Measurements from ENCODE around the gene RNF220.
A peak's percentile ranks its signal among the peaks of the same experiment; 100 is the strongest.

RNF220 gene

DNA sequence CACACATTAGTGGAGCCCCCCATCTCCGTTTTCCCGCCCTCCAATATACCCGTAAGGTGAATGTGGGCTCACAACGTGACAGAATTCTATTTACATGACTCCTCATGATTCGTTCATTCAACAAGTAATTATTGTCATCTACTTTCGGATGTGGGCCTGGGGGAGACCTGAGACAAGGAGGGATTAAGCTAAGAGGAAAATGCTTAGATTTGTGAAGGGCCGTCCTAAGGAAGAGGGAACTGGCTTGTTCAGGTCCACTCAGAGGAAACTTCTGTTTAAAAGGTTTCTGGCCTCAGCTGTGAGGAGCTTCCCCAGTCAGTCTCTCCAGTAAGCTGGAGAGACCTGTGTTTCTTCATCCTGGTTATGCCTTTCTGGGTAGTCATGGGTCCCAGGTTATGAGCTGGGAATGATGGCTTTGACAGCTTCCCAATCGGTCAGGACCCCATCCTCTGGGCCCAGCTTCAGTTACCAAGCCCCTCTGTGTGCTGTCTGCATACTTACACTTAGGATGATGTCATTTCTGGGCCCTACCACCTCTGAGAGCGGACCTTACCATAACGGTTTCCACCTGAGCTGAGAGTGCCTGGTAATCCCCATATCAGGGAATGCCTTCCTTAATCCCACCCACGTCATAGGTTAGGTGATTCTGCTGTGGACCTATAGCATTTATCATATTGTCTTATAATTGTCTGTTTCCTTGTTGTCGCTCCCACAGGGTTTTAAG lies 49.3 kb upstream of the RNF220 start (continued):
- TF ChIP-seq PRDM10 (tag by site-specific recombination; IDR thresholded peaks at IDR 0.05) (peak; percentile 98), ZNF544 (tag by site-specific recombination; IDR thresholded peaks at IDR 0.05) (no peak), ZNF549 (tag by site-specific recombination; IDR thresholded peaks at IDR 0.05) (no peak), RBAK (tag by site-specific recombination; IDR thresholded peaks at IDR 0.05) (no peak), ZFP37 (tag by site-specific recombination; IDR thresholded peaks at IDR 0.05) (no peak), PRDM1 (tag by site-specific recombination; IDR thresholded peaks at IDR 0.05) (peak; percentile 54), SCRT2 (tag by site-specific recombination; IDR thresholded peaks at IDR 0.05) (peak; percentile 98), ZNF600 (tag by site-specific recombination; IDR thresholded peaks at IDR 0.05) (peak; percentile 74), MEIS1 (CRISPR knock-in tag; IDR thresholded peaks at IDR 0.05; ENCODE audit: borderline replicate concordance) (no peak), OSR2 (tag by site-specific recombination; IDR thresholded peaks at IDR 0.05) (no peak)

GRCh38 chr1:44357710-44358109 lies 47.3 kb upstream of the RNF220 start:
- Histone ChIP-seq H3K9me3 (ENCODE audit: control insufficient read depth, insufficient read depth, low read depth, low read length) (no peaks in the 10 kb centered on the region), H3K27ac (ENCODE audit: extremely low read depth, low read depth, low read length) (no peak overlapping the region), H3K4me1 (ENCODE audit: control insufficient read depth, insufficient read depth, low read length) (peaks cover 11% of the 10 kb centered on the region), H3K36me3 (ENCODE audit: control insufficient read depth in 2 of 2, insufficient read depth in 1 of 2, low read length in 2 of 2) (peaks cover 0 to under 1% of the 10 kb centered on the region in 2 experiments; a peak in 1 of 3 replicates), H3K4me3 (ENCODE audit: low read depth, low read length) (no peak overlapping the region)
- POLR2A ChIA-PET, result no interaction called here
- CTCF ChIA-PET, result interaction anchor here (0.7 kb wide), 1 partner anchor 294 kb away, joined by 3 read pairs; no protein-coding TSS in a partner anchor
- TF ChIP-seq ZNF670 (tag by site-specific recombination; IDR thresholded peaks at IDR 0.05; ENCODE audit: low read depth), result no peak
- TF ChIP-seq HOXA7 (CRISPR knock-in tag; IDR thresholded peaks at IDR 0.05; ENCODE audit: borderline replicate concordance), result no peak
- TF ChIP-seq, protein P1, sequence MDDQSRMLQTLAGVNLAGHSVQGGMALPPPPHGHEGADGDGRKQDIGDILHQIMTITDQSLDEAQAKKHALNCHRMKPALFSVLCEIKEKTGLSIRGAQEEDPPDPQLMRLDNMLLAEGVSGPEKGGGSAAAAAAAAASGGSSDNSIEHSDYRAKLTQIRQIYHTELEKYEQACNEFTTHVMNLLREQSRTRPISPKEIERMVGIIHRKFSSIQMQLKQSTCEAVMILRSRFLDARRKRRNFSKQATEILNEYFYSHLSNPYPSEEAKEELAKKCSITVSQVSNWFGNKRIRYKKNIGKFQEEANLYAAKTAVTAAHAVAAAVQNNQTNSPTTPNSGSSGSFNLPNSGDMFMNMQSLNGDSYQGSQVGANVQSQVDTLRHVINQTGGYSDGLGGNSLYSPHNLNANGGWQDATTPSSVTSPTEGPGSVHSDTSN (CRISPR knock-in tag; IDR thresholded peaks at IDR 0.05), result no peak

- Histone ChIP-seq H3K4me1 (ENCODE audit: control insufficient read depth, insufficient read depth, low read length) (peaks cover 2% of the 10 kb centered on the region; the same call in 1 of the 2 replicates), H3K4me3 (ENCODE audit: low read depth, low read length) (no peak overlapping the region), H3K27ac (ENCODE audit: extremely low read depth, low read depth, low read length) (no peak overlapping the region), H3K36me3 (ENCODE audit: control insufficient read depth in 2 of 2, insufficient read depth in 1 of 2, low read length in 2 of 2) (no peaks in the 10 kb centered on the region), H3K9me3 (ENCODE audit: control insufficient read depth, insufficient read depth, low read depth, low read length) (no peaks in the 10 kb centered on the region)
- CTCF ChIA-PET, result interaction anchor here (0.6 to 1.4 kb wide), 3 partner anchors 45 to 293 kb away, joined by 3 to 6 read pairs (median 3); no protein-coding TSS in a partner anchor
- POLR2A ChIA-PET, result no interaction called here
- TF ChIP-seq FEZF1 (tag by site-specific recombination; IDR thresholded peaks at IDR 0.05) (peak; percentile 74), PRDM10 (tag by site-specific recombination; IDR thresholded peaks at IDR 0.05) (no peak), TCF7L2 (IDR thresholded peaks at IDR 0.05; ENCODE audit: borderline replicate concordance, low read depth, low read length) (peak; percentile 75; the same call in 1 of the 2 replicates), ZIC2 (tag by site-specific recombination; IDR thresholded peaks at IDR 0.05) (peak; percentile 41), ZNF341 (tag by site-specific recombination; IDR thresholded peaks at IDR 0.05; ENCODE audit: low read depth) (0 out of 2 replicates have a peak, but pooled peaks have one; percentile 13), PRDM4 (tag by site-specific recombination; IDR thresholded peaks at IDR 0.05) (no peak), ZNF175 (tag by site-specific recombination; IDR thresholded peaks at IDR 0.05) (no peak), GLI4 (tag by site-specific recombination; IDR thresholded peaks at IDR 0.05) (no peak), GLIS1 (tag by site-specific recombination; IDR thresholded peaks at IDR 0.05) (peak; percentile 93)
Observed at GRCh38 chr1:44359234-44359935, 45.7 kb upstream of the RNF220 start.
